GM13977 (cell line): ENCODE results near the gene TSFM.

Experiments used
- DNase-seq: peaks from one replicate; pipeline ENCODE4 v3.0.0; 2012; ENCODE audit warnings: low spot score
- CTCF ChIP-seq: IDR thresholded peaks from 2 replicates; pipeline ENCODE4 v1.5.1; 2012; ENCODE audit warnings: mild to moderate bottlenecking, control low read depth; ENCODE audit not compliant: insufficient read depth; ENCODE audit errors: extremely low read depth, missing control alignments
- in situ Hi-C: fragments of 300-500 bp; cut with MboI; formaldehyde crosslinking; loops from one replicate; pipeline ENCODE4 v1.12.0; 2022; ENCODE audit warnings: low sequenced_read_pairs, low pct_unique_long_range_greater_than_20kb, mixed read lengths, inconsistent platforms; ENCODE audit not compliant: unreplicated experiment

Gene TSFM

GRCh38 chr12:57758552-57759359 is 23.8 kb upstream of the TSFM start:
- in situ Hi-C loops, result no loop called here
- DNase-seq, result no peak
- no peak for TF ChIP-seq CTCF

DNA sequence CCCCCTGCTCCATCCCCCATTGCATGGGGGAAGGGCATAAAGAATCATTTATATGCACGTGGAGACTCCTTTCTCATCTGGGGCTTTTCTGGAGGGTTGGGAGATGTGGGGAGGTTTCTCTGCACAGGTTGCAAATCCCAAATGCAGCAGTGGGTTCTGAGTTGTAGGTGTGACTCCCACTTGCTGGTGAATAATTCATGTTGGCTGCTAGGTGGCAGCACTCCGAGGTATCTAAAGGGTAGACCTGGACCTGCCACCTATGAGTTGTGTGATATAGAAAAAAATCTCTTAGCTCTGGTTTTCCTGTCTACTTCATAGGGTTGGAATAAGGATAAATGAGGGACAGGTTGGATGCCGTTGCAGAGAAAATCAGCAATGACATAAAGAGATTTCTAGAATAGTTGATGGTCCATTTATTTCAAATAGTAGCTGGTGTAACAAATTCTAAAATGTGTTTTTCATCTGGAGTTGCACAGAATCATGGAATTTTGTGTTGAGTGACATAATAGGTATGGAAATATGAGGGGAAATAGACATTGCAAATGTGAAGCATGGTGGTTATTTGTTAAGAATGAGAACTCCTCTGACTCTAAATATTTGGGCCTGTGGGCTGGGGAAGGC is 23.1 kb upstream of the TSFM start:
- in situ Hi-C loops, result no loop called here
- TF ChIP-seq CTCF, result peak; percentile 64
- DNase-seq, result no peak

DNA sequence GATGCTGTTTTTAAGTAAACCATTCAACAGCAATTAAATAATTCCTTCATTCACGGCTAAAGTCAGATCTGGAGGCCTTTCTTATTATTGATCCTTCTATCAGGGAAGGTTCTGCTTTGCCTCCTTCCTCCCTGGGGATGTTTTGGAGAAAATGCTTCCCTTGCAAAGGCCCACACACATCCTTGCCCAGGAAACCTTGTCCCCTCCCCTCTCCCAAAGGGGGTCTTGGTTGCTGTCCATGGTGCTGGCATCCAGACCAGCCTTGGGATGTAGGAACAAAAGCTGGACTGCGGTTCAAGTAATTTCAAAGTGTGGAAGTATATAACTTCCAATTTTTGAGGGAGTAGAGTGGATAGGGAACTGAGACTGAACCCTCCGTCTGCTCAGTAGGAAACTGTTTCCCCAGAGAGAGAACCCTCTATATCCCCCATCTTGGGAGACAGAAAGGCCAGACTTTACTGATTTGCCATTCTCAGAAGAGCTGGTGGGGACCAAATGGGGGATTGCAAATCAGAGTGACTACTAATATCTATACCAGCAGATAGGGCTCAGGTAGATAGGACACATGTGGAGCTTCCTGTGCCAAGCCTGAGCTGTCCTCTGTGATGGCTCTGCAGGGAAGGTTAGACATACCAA is 22.1 kb upstream of the TSFM start:
- no peak for DNase-seq
- in situ Hi-C loops, result no loop called here

DNA sequence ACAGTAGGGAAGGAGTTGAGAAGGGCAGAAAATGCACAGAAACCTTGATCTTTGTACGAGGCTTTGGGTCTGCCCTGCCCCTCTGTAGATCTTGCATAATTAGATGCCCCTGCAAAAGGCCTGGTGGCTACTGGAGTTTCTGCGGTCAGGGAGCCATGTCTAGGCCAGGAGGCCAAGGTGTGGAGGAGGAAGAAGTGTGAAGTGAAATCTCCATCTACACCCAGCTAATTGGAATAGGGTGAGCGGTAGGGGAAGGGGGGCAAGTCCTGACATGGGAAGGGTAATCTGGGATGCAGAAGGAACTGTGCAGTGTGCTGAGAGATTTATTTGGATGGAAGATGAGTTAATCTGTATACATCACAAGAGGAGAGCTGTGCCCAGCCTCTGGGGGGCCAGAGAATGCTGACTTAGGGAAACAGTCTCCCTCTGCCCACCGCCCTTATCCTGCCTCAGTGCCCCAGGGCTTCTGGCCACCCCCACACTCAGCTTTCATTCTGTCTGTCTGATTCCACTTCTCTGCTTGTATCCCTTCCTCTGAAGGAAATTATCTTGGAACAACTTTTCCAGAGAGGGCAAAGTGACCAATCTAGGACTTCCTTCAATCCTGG is 21.1 kb upstream of the TSFM start:
- no peak for TF ChIP-seq CTCF
- in situ Hi-C loops, result no loop called here
- no peak for DNase-seq

More for the DNA sequence above, 22.1 kb upstream of the TSFM start:
- no peak for TF ChIP-seq CTCF

DNA sequence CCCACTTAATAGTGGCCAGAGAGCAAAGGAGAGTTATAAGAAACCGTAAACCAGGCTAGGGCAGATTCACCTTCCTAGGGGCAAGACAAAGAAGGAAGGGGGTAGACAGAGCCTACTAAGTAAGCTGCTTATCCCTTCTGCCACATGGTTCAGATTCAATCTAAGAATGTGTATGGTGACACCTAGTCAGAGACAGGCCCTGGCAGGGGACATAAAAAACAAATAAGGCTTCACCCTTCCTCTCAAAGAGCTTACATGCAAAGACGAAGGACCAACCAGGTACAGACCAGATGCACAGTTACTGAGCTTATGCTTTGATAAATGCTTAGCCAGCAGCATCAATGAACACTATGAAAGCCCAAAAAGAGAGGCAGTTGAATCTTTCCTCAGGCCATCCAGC is 20.1 kb upstream of the TSFM start:
- in situ Hi-C loops, result no loop called here
- TF ChIP-seq CTCF, result no peak
- DNase-seq, result no peak

- no peak for DNase-seq
- TF ChIP-seq CTCF, result no peak
- in situ Hi-C loops, result no loop called here
Observed at GRCh38 chr12:57763881-57764661, 18.5 kb upstream of the TSFM start.
